B cell (primary cell): ENCODE results near the gene ARMC9. TPM values are rescaled to one million over a fixed set of nuclear protein-coding genes. Genes with fewer than 3 reads are reported as not detected.
A peak's percentile ranks its signal among the peaks of the same experiment; 100 is the strongest.

Experiments
- ATAC-seq: fragments of 200-7000 bp; cut with Tn5 transposase; one replicate; pipeline ENCODE4 v1.10.0; 2021; ENCODE audit warnings: low read depth, mild to moderate bottlenecking, moderate number of reproducible peaks, moderate library complexity
- CTCF ChIA-PET: fragments of 350-600 bp; sonication (Branson Sonifier 250); formaldehyde crosslinking; loops from one replicate; lab custom pipeline; 2021; ENCODE audit warnings: antibody characterized with exemption, inconsistent platforms; lab: Charles Lee
- POLR2A ChIA-PET: fragments of 350-600 bp; sonication (Branson Sonifier 250); formaldehyde crosslinking; loops from one replicate; lab custom pipeline; 2021; ENCODE audit warnings: antibody characterized with exemption; lab: Charles Lee
- DNase-seq: peaks from one replicate; pipeline ENCODE4 v3.0.0; 2013
- H2AFZ ChIP-seq: 2 replicates; pipeline ENCODE4 v1.6.1; 2012; ENCODE audit warnings: mild to moderate bottlenecking, low read depth, low read length; ENCODE audit not compliant: insufficient read depth, poor library complexity, severe bottlenecking
- H3K27ac ChIP-seq, 2 donors: 1 replicate in 1 of 2; 2 replicates in 1 of 2; pipeline ENCODE4 v1.5.1; 2012 to 2013; ENCODE audit warnings: low read length in 2 of 2, mild to moderate bottlenecking in 2 of 2, moderate library complexity in 1 of 2
- H3K27me3 ChIP-seq, 4 experiments: fragments of 200-600 bp in 1 of 4; sonication (generic) in 1 of 4; replicated peaks in 1 of 4; 1 replicate in 2 of 4; 2 replicates in 2 of 4; pipeline versions ENCODE4 v1.6.1 to v1.7.0; 2013 to 2016; ENCODE audit warnings: low read length in 3 of 4, mild to moderate bottlenecking in 2 of 4, mixed read lengths in 1 of 4, moderate library complexity in 1 of 4; ENCODE audit not compliant: insufficient read depth in 4 of 4, control insufficient read depth in 3 of 4; ENCODE audit errors: control extremely low read depth in 1 of 4
- H3K36me3 ChIP-seq, 2 experiments: replicated peaks in 1 of 2; 1 replicate in 1 of 2; 2 replicates in 1 of 2; pipeline versions ENCODE4 v1.6.1 to v1.7.1; 2013; ENCODE audit warnings: low read length in 1 of 2; ENCODE audit not compliant: insufficient read depth in 2 of 2, control insufficient read depth in 1 of 2; ENCODE audit errors: control extremely low read depth in 1 of 2, extremely low read depth in 1 of 2
- H3K4me1 ChIP-seq, 2 donors: fragments of 200-600 bp in 1 of 2; sonication (generic) in 1 of 2; 1 replicate in 1 of 2; 2 replicates in 1 of 2; pipeline versions ENCODE4 v1.5.1 to v1.6.1; 2013 to 2017; ENCODE audit warnings: low read length in 2 of 2; ENCODE audit not compliant: control insufficient read depth in 2 of 2, insufficient read depth in 2 of 2
- H3K4me2 ChIP-seq: replicated peaks from 2 replicates; pipeline ENCODE3; 2012; ENCODE audit warnings: mild to moderate bottlenecking, low read depth, low read length; ENCODE audit not compliant: poor library complexity, severe bottlenecking
- H3K4me3 ChIP-seq, 5 experiments: fragments of 200-600 bp in 1 of 5; sonication (generic) in 1 of 5; 1 replicate in 3 of 5; 2 replicates in 2 of 5; pipeline versions ENCODE4 v1.5.1 to v1.7.0; 2011 to 2016; ENCODE audit warnings: low read length in 4 of 5, mild to moderate bottlenecking in 4 of 5, low read depth in 2 of 5, control low read depth in 1 of 5, moderate library complexity in 1 of 5; ENCODE audit not compliant: insufficient read depth in 1 of 5; ENCODE audit errors: control extremely low read depth in 1 of 5, extremely low read depth in 1 of 5
- H3K79me2 ChIP-seq: fragments of 200-600 bp; sonication (generic); one replicate; pipeline ENCODE4 v1.6.0; 2016; ENCODE audit warnings: low read length; ENCODE audit not compliant: control insufficient read depth, insufficient read depth
- H3K9ac ChIP-seq: fragments of 200-600 bp; sonication (generic); 2 replicates; pipeline ENCODE4 v1.6.1; 2017; ENCODE audit warnings: mild to moderate bottlenecking, low read length, moderate library complexity
- H3K9me3 ChIP-seq, 3 donors: one replicate each; pipeline versions ENCODE4 v1.6.1 to v1.7.1; 2013; ENCODE audit warnings: low read length in 2 of 3; ENCODE audit not compliant: control insufficient read depth in 2 of 3, insufficient read depth in 1 of 3; ENCODE audit errors: control extremely low read depth in 1 of 3
- H4K20me1 ChIP-seq: 2 replicates; pipeline ENCODE4 v1.6.0; 2012; ENCODE audit warnings: mild to moderate bottlenecking, low read length; ENCODE audit not compliant: insufficient read depth, control insufficient read depth, poor library complexity, severe bottlenecking
- H3K27ac Mint-ChIP-seq: one replicate; pipeline ENCODE4 v1.8.0; 2021; ENCODE audit warnings: mixed read lengths
- H3K27me3 Mint-ChIP-seq: one replicate; pipeline ENCODE4 v1.8.0; 2021; ENCODE audit warnings: mixed read lengths
- H3K4me1 Mint-ChIP-seq: one replicate; pipeline ENCODE4 v1.8.0; 2021; ENCODE audit warnings: mixed read lengths
- H3K4me3 Mint-ChIP-seq: one replicate; pipeline ENCODE4 v1.8.0; 2021; ENCODE audit warnings: mixed read lengths
- H3K9me3 Mint-ChIP-seq: one replicate; pipeline ENCODE4 v1.8.0; 2022; ENCODE audit warnings: mixed read lengths; ENCODE audit not compliant: insufficient read depth
- CTCF ChIP-seq: fragments of 200-600 bp; IDR thresholded peaks from one replicate; pipeline ENCODE4 v1.8.0; 2022; ENCODE audit warnings: antibody characterized with exemption, mild to moderate bottlenecking
- EZH2 ChIP-seq: IDR thresholded peaks from 2 replicates; pipeline ENCODE4 v1.6.1; 2012; ENCODE audit warnings: borderline replicate concordance, low read depth, mild to moderate bottlenecking, moderate library complexity, low read length; ENCODE audit not compliant: insufficient read depth, poor library complexity, severe bottlenecking
- WGBS: methylation state at CpG from one replicate; pipeline ENCODE4 v1.1.5; 2013; ENCODE audit warnings: missing lambda C conversion rate; ENCODE audit not compliant: insufficient coverage; 5-methylcytosine and 5-hydroxymethylcytosine counted together
- intact Hi-C: fragments of 100-400 bp; cut with micrococcal nuclease; formaldehyde crosslinking; loops from one replicate; pipeline ENCODE4 v1.10.0; 2022
- polyA plus RNA-seq: library from polyadenylated mRNA; depleted of rRNA; stranded (reverse); fragments of >200 nt; gene quantifications from 2 replicates; pipeline ENCODE4 v1.2.3, GENCODE V29; 2012
- total RNA-seq, 2 donors: library from RNA; stranded (reverse); fragments of 120-200 nt in 1 of 2; gene quantifications; 1 replicate in 1 of 2; 2 replicates in 1 of 2; pipeline versions ENCODE4 v1.2.3 to v1.2.4, GENCODE V29; 2013 to 2022

ARMC9 gene
- total and polyA plus RNA-seq, 2 donors (not counting 1 experiment from before 2014, with no cell fraction given): 0.40 to 5.4 TPM

GRCh38 chr2:231362555-231363184 lies 164.2 kb downstream of the ARMC9 start:
- H2AFZ ChIP-seq: peak overlapping the region; percentile 81
- H3K79me2 ChIP-seq: no peaks in the 10 kb centered on the region
- DNase-seq (no peak), ATAC-seq (no peak)
- H3K9me3 ChIP-seq: no peaks in the 10 kb centered on the region
- Mint-ChIP-seq H3K27ac (peak overlapping the region; percentile 69), H3K9me3 (no peaks in the 10 kb centered on the region), H3K4me3 (peak overlapping the region; percentile 30), H3K27me3 (no peaks in the 10 kb centered on the region), H3K4me1 (peaks cover 25% of the 10 kb centered on the region)
- H3K27me3 ChIP-seq: no peaks in the 10 kb centered on the region
- ChIA-PET CTCF (interaction anchor here (0.9 to 1.8 kb wide), 8 partner anchors 9 to 66 kb away, joined by 3 to 6 read pairs (median 4); partner anchors contain the start of gene B3GNT7), POLR2A (interaction anchor here (2.2 kb wide), 1 partner anchor 31 kb away, joined by 9 read pairs; no protein-coding TSS in a partner anchor)
- no peak overlapping the region for H3K4me3 ChIP-seq
- intact Hi-C loops: loop anchor here (1.0 kb wide), 1 partner anchor 32 kb away; no protein-coding TSS in a partner anchor
- H3K9ac ChIP-seq: no peak overlapping the region
- H3K36me3 ChIP-seq: no peaks in the 10 kb centered on the region
- peak overlapping the region; percentile 53 for H3K4me2 ChIP-seq
- H3K27ac ChIP-seq: no peak overlapping the region
- TF ChIP-seq CTCF: no peak
- TF ChIP-seq EZH2: no peak
- WGBS: 77% methylated on average over 7 of the region's 9 CpGs
- no peaks in the 10 kb centered on the region for H4K20me1 ChIP-seq
- H3K4me1 ChIP-seq: peaks cover 17 to 23% of the 10 kb centered on the region in 2 donors

GRCh38 chr2:231364061-231364460 lies 165.6 kb downstream of the ARMC9 start:
- H4K20me1 ChIP-seq: no peaks in the 10 kb centered on the region
- Mint-ChIP-seq H3K27me3 (no peaks in the 10 kb centered on the region), H3K9me3 (no peaks in the 10 kb centered on the region), H3K4me1 (peaks cover 25% of the 10 kb centered on the region), H3K27ac (no peak overlapping the region), H3K4me3 (no peak overlapping the region)
- ChIA-PET CTCF (interaction anchor here (0.7 to 1.9 kb wide), 4 partner anchors 42 to 1210 kb away, joined by 4 read pairs; no protein-coding TSS in a partner anchor), POLR2A (no interaction called here)
- no peaks in the 10 kb centered on the region for H3K9me3 ChIP-seq
- no peaks in the 10 kb centered on the region for H3K36me3 ChIP-seq
- WGBS: 88% methylated on average over 4 of the region's 5 CpGs
- H3K4me1 ChIP-seq: peaks cover 17 to 23% of the 10 kb centered on the region in 2 donors
- H3K4me2 ChIP-seq: no peak overlapping the region
- no peak for TF ChIP-seq CTCF
- TF ChIP-seq EZH2: no peak
- H2AFZ ChIP-seq: no peak overlapping the region
- H3K27me3 ChIP-seq: no peaks in the 10 kb centered on the region
- H3K27ac ChIP-seq: no peak overlapping the region
- no peak overlapping the region for H3K4me3 ChIP-seq
- H3K9ac ChIP-seq: no peak overlapping the region
- no peaks in the 10 kb centered on the region for H3K79me2 ChIP-seq
- DNase-seq: no peak
- intact Hi-C loops: no loop called here
- no peak for ATAC-seq
